K562 (cell line): ENCODE measurements around the gene FUT2. TPM values are rescaled to one million over a fixed set of nuclear protein-coding genes. Genes with fewer than 3 reads are reported as not detected.

Experiments
- ADNP ChIP-seq: fragments of 200-800 bp; sonication (Bioruptor generic); IDR thresholded peaks from 2 replicates; pipeline ENCODE4 v1.6.1; 2016; ENCODE audit warnings: missing genetic modification characterization, missing compliant biosample characterization
- EP400 ChIP-seq: fragments of 450-650 bp; IDR thresholded peaks from 2 replicates; pipeline ENCODE4 v1.6.1; 2017; ENCODE audit warnings: antibody characterized with exemption, mild to moderate bottlenecking, moderate library complexity
- L3MBTL2 ChIP-seq: fragments of 450-650 bp; IDR thresholded peaks from 2 replicates; pipeline ENCODE4 v1.6.1; 2016; ENCODE audit warnings: mild to moderate bottlenecking, moderate library complexity
- MED1 ChIP-seq: sonication (generic); formaldehyde crosslinking; IDR thresholded peaks from 2 replicates; pipeline ENCODE4 v1.8.1; 2023; ENCODE audit warnings: missing genetic modification reagents, borderline replicate concordance
- MEF2D ChIP-seq: conservative IDR thresholded peaks from 2 replicates; pipeline ENCODE4 v1.6.1; 2016; ENCODE audit warnings: low read depth, missing genetic modification characterization, missing compliant biosample characterization
- PTRF ChIP-seq: fragments of 450-650 bp; IDR thresholded peaks from 2 replicates; pipeline ENCODE4 v1.6.1; 2016; ENCODE audit warnings: mild to moderate bottlenecking, missing genetic modification characterization, missing compliant biosample characterization
- RNF2 ChIP-seq: sonication (generic); IDR thresholded peaks from 2 replicates; pipeline ENCODE4 v1.6.1; 2016
- RUNX1 ChIP-seq: sonication (generic); IDR thresholded peaks from 2 replicates; pipeline ENCODE4 v1.6.1; 2016; ENCODE audit warnings: antibody characterized with exemption, low read depth
- SMARCC2 ChIP-seq: fragments of 450-650 bp; IDR thresholded peaks from 2 replicates; pipeline ENCODE4 v1.6.1; 2017; ENCODE audit warnings: antibody characterized with exemption, moderate library complexity, mild to moderate bottlenecking, low read depth
- THRAP3 ChIP-seq: fragments of 450-650 bp; IDR thresholded peaks from 2 replicates; pipeline ENCODE4 v1.6.1; 2016; ENCODE audit warnings: mild to moderate bottlenecking, inconsistent platforms, borderline replicate concordance
- ZBTB40 ChIP-seq, 2 experiments: fragments of 450-650 bp in 1 of 2; sonication (generic) in 1 of 2; formaldehyde crosslinking in 1 of 2; IDR thresholded peaks; 2 replicates each; pipeline versions ENCODE4 v1.7.1 to v1.9.0; 2016 to 2022; ENCODE audit warnings: inconsistent platforms in 1 of 2, mild to moderate bottlenecking in 1 of 2, missing genetic modification reagents in 1 of 2
- ZNF431 ChIP-seq: sonication (generic); formaldehyde crosslinking; IDR thresholded peaks from 2 replicates; pipeline ENCODE4 v1.8.0; 2022; ENCODE audit warnings: mild to moderate bottlenecking, missing genetic modification reagents
- ZZZ3 ChIP-seq: fragments of 450-650 bp; IDR thresholded peaks from 2 replicates; pipeline ENCODE4 v1.6.1; 2016; ENCODE audit warnings: antibody characterized with exemption, mild to moderate bottlenecking, moderate library complexity
- polyA plus RNA-seq, 8 experiments: library from polyadenylated mRNA; depleted of rRNA in 4 of 8; stranded (reverse) in 5 of 8; unstranded in 3 of 8; fragments of >200 nt; fragmentation: Nextera tagmentation in 2 of 8; fragmentation: Illumina TruSeq in 1 of 8; extraction: Ambion mirVana in 2 of 8; extraction: Trizol in 1 of 8; gene quantifications; 2 replicates each; pipeline versions ENCODE4 v1.2.1 to v1.2.3, GENCODE V29; 2011 to 2014; ENCODE audit warnings: inconsistent platforms in 1 of 8, missing spikeins in 1 of 8
- total RNA-seq, 7 experiments: library from RNA; depleted of rRNA in 6 of 7; stranded (reverse); fragments of >200 nt in 6 of 7; fragmentation: Illumina TruSeq in 2 of 7; extraction: Trizol in 2 of 7; gene quantifications; 2 replicates each; pipeline versions ENCODE4 v1.2.1 to v1.2.3, GENCODE V29; 2011 to 2021; ENCODE audit warnings: low replicate concordance in 1 of 7
- TF ChIP-seq, protein P1 (sequence below): sonication (generic); formaldehyde crosslinking; IDR thresholded peaks from 2 replicates; pipeline ENCODE4 v1.8.1; 2022; ENCODE audit warnings: missing genetic modification reagents
- TF ChIP-seq, protein P2 (sequence below): fragments of 450-650 bp; IDR thresholded peaks from 2 replicates; pipeline ENCODE4 v1.6.1; 2017; ENCODE audit warnings: antibody characterized with exemption

Gene FUT2
- total and polyA plus RNA-seq, 9 of the 15 experiments (the other 6 are each of a cell fraction or from before 2014, with no cell fraction given), result 0.03 to 0.04 TPM; not detected in 7

DNA sequence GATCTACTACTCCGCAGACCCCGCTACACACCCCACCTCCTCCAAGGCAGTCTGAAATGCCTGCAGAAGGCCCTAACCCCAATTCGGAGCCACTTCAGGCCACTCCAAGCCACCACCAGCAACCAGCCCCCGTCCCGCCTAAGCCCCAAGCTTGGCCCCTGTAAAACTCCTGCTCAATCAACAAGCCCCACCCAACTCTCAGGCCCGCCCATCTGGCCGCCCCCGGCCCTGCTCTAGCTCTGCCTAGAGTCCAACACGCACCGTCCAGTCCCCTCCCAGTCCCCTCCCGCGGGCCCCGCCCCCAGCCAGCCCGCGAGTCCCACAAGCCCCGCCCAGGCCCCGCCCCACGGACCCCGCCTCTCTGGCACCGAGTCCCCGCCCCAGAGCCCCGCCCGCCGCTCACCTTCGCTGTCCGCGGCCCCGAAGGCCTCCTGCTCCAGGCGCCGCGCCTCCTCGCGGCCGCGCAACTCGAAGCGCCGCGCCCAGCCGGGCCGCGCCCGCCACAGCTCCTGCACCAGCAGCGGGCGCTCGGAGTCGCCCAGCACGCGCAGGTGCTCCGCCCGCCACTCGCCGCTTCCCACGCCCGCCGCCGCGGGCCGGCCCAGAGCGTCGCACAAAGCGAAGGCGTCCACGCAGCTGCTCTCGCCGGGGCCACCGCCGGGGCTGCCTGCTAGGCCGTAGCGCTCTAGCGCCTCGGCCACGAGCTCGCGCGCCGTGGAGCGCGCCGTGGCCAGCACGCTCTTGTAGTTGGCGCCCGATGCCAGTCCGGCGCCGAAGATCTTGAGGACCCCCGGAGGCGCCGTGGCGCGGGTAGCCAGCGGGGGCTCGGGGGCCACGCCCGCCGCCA, 43.0 kb downstream of the FUT2 start (continued):
- TF ChIP-seq ZBTB40 (IDR thresholded peaks at IDR 0.05) (peak; percentile 10; the same call in 1 of the 2 replicates), ZBTB40 (CRISPR knock-in tag; IDR thresholded peaks at IDR 0.05) (no peak), SMARCC2 (no peak), ZNF431 (CRISPR knock-in tag) (peak; percentile 74), RNF2 (no peak), ZZZ3 (no peak), MEF2D (tag) (no peak), MED1 (CRISPR knock-in tag) (0 out of 2 replicates have a peak, but pooled peaks have one; percentile 41), ADNP (tag) (no peak), PTRF (tag) (no peak), L3MBTL2 (peak; percentile 98), RUNX1 (no peak), EP400 (no peak; the same call in 1 of the 2 replicates), THRAP3 (no peak)
- TF ChIP-seq, protein P1, sequence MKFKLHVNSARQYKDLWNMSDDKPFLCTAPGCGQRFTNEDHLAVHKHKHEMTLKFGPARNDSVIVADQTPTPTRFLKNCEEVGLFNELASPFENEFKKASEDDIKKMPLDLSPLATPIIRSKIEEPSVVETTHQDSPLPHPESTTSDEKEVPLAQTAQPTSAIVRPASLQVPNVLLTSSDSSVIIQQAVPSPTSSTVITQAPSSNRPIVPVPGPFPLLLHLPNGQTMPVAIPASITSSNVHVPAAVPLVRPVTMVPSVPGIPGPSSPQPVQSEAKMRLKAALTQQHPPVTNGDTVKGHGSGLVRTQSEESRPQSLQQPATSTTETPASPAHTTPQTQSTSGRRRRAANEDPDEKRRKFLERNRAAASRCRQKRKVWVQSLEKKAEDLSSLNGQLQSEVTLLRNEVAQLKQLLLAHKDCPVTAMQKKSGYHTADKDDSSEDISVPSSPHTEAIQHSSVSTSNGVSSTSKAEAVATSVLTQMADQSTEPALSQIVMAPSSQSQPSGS (CRISPR knock-in tag), result 0 out of 2 replicates have a peak, but pooled peaks have one; percentile 42
- TF ChIP-seq, protein P2, sequence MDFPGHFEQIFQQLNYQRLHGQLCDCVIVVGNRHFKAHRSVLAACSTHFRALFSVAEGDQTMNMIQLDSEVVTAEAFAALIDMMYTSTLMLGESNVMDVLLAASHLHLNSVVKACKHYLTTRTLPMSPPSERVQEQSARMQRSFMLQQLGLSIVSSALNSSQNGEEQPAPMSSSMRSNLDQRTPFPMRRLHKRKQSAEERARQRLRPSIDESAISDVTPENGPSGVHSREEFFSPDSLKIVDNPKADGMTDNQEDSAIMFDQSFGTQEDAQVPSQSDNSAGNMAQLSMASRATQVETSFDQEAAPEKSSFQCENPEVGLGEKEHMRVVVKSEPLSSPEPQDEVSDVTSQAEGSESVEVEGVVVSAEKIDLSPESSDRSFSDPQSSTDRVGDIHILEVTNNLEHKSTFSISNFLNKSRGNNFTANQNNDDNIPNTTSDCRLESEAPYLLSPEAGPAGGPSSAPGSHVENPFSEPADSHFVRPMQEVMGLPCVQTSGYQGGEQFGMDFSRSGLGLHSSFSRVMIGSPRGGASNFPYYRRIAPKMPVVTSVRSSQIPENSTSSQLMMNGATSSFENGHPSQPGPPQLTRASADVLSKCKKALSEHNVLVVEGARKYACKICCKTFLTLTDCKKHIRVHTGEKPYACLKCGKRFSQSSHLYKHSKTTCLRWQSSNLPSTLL, result no peak
